HepG2 (cell line): ENCODE data around the gene SMIM43. TPM values are rescaled to one million over a fixed set of nuclear protein-coding genes. Genes with fewer than 3 reads are reported as not detected.

Experiments
- BATF2 ChIP-seq: sonication (generic); formaldehyde crosslinking; IDR thresholded peaks from 2 replicates; pipeline ENCODE4 v1.8.0; 2022; ENCODE audit warnings: mild to moderate bottlenecking, missing genetic modification reagents, moderate library complexity
- KIAA2018 ChIP-seq: sonication (generic); formaldehyde crosslinking; IDR thresholded peaks from 2 replicates; pipeline ENCODE4 v1.5.0; 2020; ENCODE audit warnings: mild to moderate bottlenecking, missing genetic modification reagents, borderline replicate concordance
- SRSF9 ChIP-seq: fragments of 200-400 bp; formaldehyde crosslinking; IDR thresholded peaks from 2 replicates; pipeline ENCODE4 v1.6.1; 2018; ENCODE audit warnings: borderline replicate concordance, mild to moderate bottlenecking, low read depth, low read length; ENCODE audit not compliant: insufficient read depth, poor library complexity, severe bottlenecking
- TFAP4 ChIP-seq: sonication (generic); IDR thresholded peaks from 2 replicates; pipeline ENCODE4 v1.6.1; 2016; ENCODE audit warnings: low read depth, borderline replicate concordance
- TFE3 ChIP-seq: IDR thresholded peaks from 2 replicates; pipeline ENCODE4 v1.6.1; 2016
- WIZ ChIP-seq: sonication (generic); formaldehyde crosslinking; IDR thresholded peaks from 2 replicates; pipeline ENCODE4 v1.5.1; 2020; ENCODE audit warnings: mild to moderate bottlenecking, missing genetic modification reagents
- ZBTB7A ChIP-seq: sonication (generic); formaldehyde crosslinking; IDR thresholded peaks from 2 replicates; pipeline ENCODE4 v1.8.0; 2022; ENCODE audit warnings: mild to moderate bottlenecking, missing genetic modification reagents
- ZNF782 ChIP-seq: sonication (generic); formaldehyde crosslinking; IDR thresholded peaks from 2 replicates; pipeline ENCODE4 v1.4.0; 2020; ENCODE audit warnings: missing genetic modification reagents, mild to moderate bottlenecking, borderline replicate concordance
- polyA plus RNA-seq, 8 experiments: library from polyadenylated mRNA; depleted of rRNA in 3 of 8; stranded (reverse) in 7 of 8; unstranded in 1 of 8; fragments of >200 nt; fragmentation: Illumina TruSeq in 4 of 8; extraction: Trizol in 4 of 8; gene quantifications; 2 replicates each; pipeline versions ENCODE4 v1.2.1 to v1.2.3, GENCODE V29; 2011 to 2016; ENCODE audit warnings: low read depth in 4 of 8, missing spikeins in 1 of 8, mixed read lengths in 1 of 8; ENCODE audit not compliant: insufficient read depth in 1 of 8
- total RNA-seq, 5 experiments: library from RNA; depleted of rRNA; stranded (reverse); fragments of >200 nt; fragmentation: Illumina TruSeq; extraction: Trizol; gene quantifications; 2 replicates each; pipeline ENCODE4 v1.2.3, GENCODE V29; 2016; ENCODE audit warnings: low read depth in 1 of 5
- TF ChIP-seq, protein P1 (sequence below), 2 experiments: sonication (generic) in 1 of 2; formaldehyde crosslinking in 1 of 2; IDR thresholded peaks; 2 replicates each; pipeline versions ENCODE4 v1.6.1 to v1.9.0; 2014 to 2022; ENCODE audit warnings: antibody characterized with exemption in 1 of 2, borderline replicate concordance in 1 of 2, inconsistent platforms in 1 of 2, low read depth in 1 of 2, missing genetic modification reagents in 1 of 2

SMIM43 gene
- total and polyA plus RNA-seq, 2 of the 13 experiments (the other 11 are each of a cell fraction or from before 2014, with no cell fraction given), result not detected

- TF ChIP-seq, protein P1, sequence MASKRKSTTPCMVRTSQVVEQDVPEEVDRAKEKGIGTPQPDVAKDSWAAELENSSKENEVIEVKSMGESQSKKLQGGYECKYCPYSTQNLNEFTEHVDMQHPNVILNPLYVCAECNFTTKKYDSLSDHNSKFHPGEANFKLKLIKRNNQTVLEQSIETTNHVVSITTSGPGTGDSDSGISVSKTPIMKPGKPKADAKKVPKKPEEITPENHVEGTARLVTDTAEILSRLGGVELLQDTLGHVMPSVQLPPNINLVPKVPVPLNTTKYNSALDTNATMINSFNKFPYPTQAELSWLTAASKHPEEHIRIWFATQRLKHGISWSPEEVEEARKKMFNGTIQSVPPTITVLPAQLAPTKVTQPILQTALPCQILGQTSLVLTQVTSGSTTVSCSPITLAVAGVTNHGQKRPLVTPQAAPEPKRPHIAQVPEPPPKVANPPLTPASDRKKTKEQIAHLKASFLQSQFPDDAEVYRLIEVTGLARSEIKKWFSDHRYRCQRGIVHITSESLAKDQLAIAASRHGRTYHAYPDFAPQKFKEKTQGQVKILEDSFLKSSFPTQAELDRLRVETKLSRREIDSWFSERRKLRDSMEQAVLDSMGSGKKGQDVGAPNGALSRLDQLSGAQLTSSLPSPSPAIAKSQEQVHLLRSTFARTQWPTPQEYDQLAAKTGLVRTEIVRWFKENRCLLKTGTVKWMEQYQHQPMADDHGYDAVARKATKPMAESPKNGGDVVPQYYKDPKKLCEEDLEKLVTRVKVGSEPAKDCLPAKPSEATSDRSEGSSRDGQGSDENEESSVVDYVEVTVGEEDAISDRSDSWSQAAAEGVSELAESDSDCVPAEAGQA (IDR thresholded peaks at IDR 0.05; ENCODE audit: low read depth), result peak; percentile 96
- TF ChIP-seq, protein P1 (CRISPR knock-in tag; IDR thresholded peaks at IDR 0.05; ENCODE audit: borderline replicate concordance), result no peak
- TF ChIP-seq WIZ (CRISPR knock-in tag), result no peak
- peak; percentile 25; the same call in 1 of the 2 replicates for TF ChIP-seq TFAP4
- TF ChIP-seq ZNF782 (CRISPR knock-in tag), result peak; percentile 36; the same call in 1 of the 2 replicates
- peak; percentile 60; the same call in 1 of the 2 replicates for TF ChIP-seq BATF2
- no peak for TF ChIP-seq ZBTB7A (CRISPR knock-in tag)
- TF ChIP-seq SRSF9, result no peak
- TF ChIP-seq KIAA2018 (CRISPR knock-in tag), result 0 out of 2 replicates have a peak, but pooled peaks have one; percentile 66
- no peak for TF ChIP-seq TFE3 (CRISPR knock-in tag)
Observed at GRCh38 chr4:121800961-121801714, 36.2 kb upstream of the SMIM43 start, which contains the start of gene EXOSC9 (continued).
